Astrocyte (in vitro differentiated cells and primary cell): Measurements from ENCODE around the gene SEMA3B. TPM values are rescaled to one million over a fixed set of nuclear protein-coding genes. Genes with fewer than 3 reads are reported as not detected.

Experiments used
- DNase-seq: peaks from one replicate; pipeline ENCODE4 v3.0.0-alpha.2; 2010; ENCODE audit warnings: low read depth
- FAIRE-seq: peaks from 2 replicates; lab custom pipeline; 2011; peaks lifted over from hg19 to GRCh38; lab: Jason Lieb, UNC
- H2AFZ ChIP-seq: 2 replicates; pipeline ENCODE4 v1.6.0; 2012; ENCODE audit warnings: low read depth, low read length, inconsistent platforms
- H3K27ac ChIP-seq: 2 replicates; pipeline ENCODE4 v1.5.1; 2011; ENCODE audit warnings: low read depth, low read length, inconsistent platforms
- H3K27me3 ChIP-seq: 2 replicates; pipeline ENCODE4 v1.6.0; 2011; ENCODE audit warnings: low read length, inconsistent platforms; ENCODE audit not compliant: insufficient read depth
- H3K36me3 ChIP-seq: 2 replicates; pipeline ENCODE4 v1.5.1; 2011; ENCODE audit warnings: low read length, inconsistent platforms; ENCODE audit not compliant: insufficient read depth
- H3K4me1 ChIP-seq: 2 replicates; pipeline ENCODE4 v1.5.1; 2011; ENCODE audit warnings: low read length, inconsistent platforms; ENCODE audit not compliant: insufficient read depth
- H3K4me2 ChIP-seq: 2 replicates; pipeline ENCODE4 v1.6.0; 2012; ENCODE audit warnings: low read length, inconsistent platforms
- H3K4me3 ChIP-seq: 2 replicates; pipeline ENCODE4 v1.5.1; 2011; ENCODE audit warnings: low read depth, mild to moderate bottlenecking, low read length, inconsistent platforms; ENCODE audit not compliant: insufficient read depth
- H3K79me2 ChIP-seq: 2 replicates; pipeline ENCODE4 v1.6.0; 2012; ENCODE audit warnings: mild to moderate bottlenecking, low read length, inconsistent platforms; ENCODE audit not compliant: insufficient read depth
- H3K9ac ChIP-seq: 2 replicates; pipeline ENCODE4 v1.6.0; 2012; ENCODE audit warnings: mild to moderate bottlenecking, low read length, inconsistent platforms
- H3K9me3 ChIP-seq: 2 replicates; pipeline ENCODE4 v1.5.1; 2012; ENCODE audit warnings: low read depth, mild to moderate bottlenecking, low read length, inconsistent platforms; ENCODE audit not compliant: insufficient read depth
- H4K20me1 ChIP-seq: 2 replicates; pipeline ENCODE4 v1.6.0; 2012; ENCODE audit warnings: low read length, inconsistent platforms; ENCODE audit not compliant: insufficient read depth
- H3K27ac Mint-ChIP-seq: one replicate; pipeline ENCODE4 v1.8.0; 2021; ENCODE audit warnings: mild to moderate bottlenecking, mixed read lengths; ENCODE audit not compliant: unreplicated experiment
- H3K27me3 Mint-ChIP-seq: one replicate; pipeline ENCODE4 v1.8.0; 2021; ENCODE audit warnings: low read depth, mixed read lengths; ENCODE audit not compliant: unreplicated experiment
- H3K36me3 Mint-ChIP-seq: one replicate; pipeline ENCODE4 v1.8.0; 2021; ENCODE audit warnings: low read depth, mixed read lengths; ENCODE audit not compliant: unreplicated experiment
- H3K4me1 Mint-ChIP-seq: one replicate; pipeline ENCODE4 v1.8.0; 2021; ENCODE audit warnings: low read depth, mixed read lengths; ENCODE audit not compliant: unreplicated experiment
- H3K4me3 Mint-ChIP-seq: one replicate; pipeline ENCODE4 v1.8.0; 2021; ENCODE audit warnings: mild to moderate bottlenecking, moderate library complexity, mixed read lengths; ENCODE audit not compliant: unreplicated experiment
- H3K9me3 Mint-ChIP-seq: one replicate; pipeline ENCODE4 v1.8.0; 2021; ENCODE audit warnings: mild to moderate bottlenecking, mixed read lengths; ENCODE audit not compliant: unreplicated experiment
- CTCF ChIP-seq: IDR thresholded peaks from 2 replicates; pipeline ENCODE4 v1.5.1; 2011; ENCODE audit warnings: low read depth, mild to moderate bottlenecking, inconsistent platforms, low read length, moderate library complexity; ENCODE audit not compliant: insufficient read depth
- EZH2 ChIP-seq: IDR thresholded peaks from 2 replicates; pipeline ENCODE4 v1.6.1; 2012; ENCODE audit warnings: mild to moderate bottlenecking, low read length, inconsistent platforms; ENCODE audit not compliant: insufficient read depth
- total RNA-seq: library from RNA; stranded (reverse); gene quantifications from 2 replicates; pipeline ENCODE4 v1.2.1, GENCODE V29; 2021

The SEMA3B gene
- total RNA-seq, 1 donor from 2014 or later = 5.9 TPM

- no peaks in the 10 kb centered on the region for H3K9me3 Mint-ChIP-seq
- H2AFZ ChIP-seq = no peak overlapping the region
- DNase-seq (no peak), FAIRE-seq (no peak)
- no peak overlapping the region for H3K4me3 ChIP-seq
- H3K36me3 ChIP-seq = no peaks in the 10 kb centered on the region
- peaks cover 1% of the 10 kb centered on the region for H4K20me1 ChIP-seq
- peak overlapping the region; percentile 26 for H3K4me2 ChIP-seq
- H3K79me2 ChIP-seq = no peaks in the 10 kb centered on the region
- peaks cover 14% of the 10 kb centered on the region for H3K27me3 ChIP-seq
- H3K36me3 Mint-ChIP-seq = peaks cover 6% of the 10 kb centered on the region
- peaks cover 10% of the 10 kb centered on the region for H3K27me3 Mint-ChIP-seq
- TF ChIP-seq CTCF (no peak), EZH2 (no peak)
- H3K27ac ChIP-seq = no peak overlapping the region
- H3K4me1 Mint-ChIP-seq = peaks cover 32% of the 10 kb centered on the region
- H3K4me3 Mint-ChIP-seq = no peak overlapping the region
- H3K27ac Mint-ChIP-seq = peak overlapping the region; percentile 24
- peaks cover 36% of the 10 kb centered on the region for H3K4me1 ChIP-seq
- H3K9ac ChIP-seq = no peak overlapping the region
- no peaks in the 10 kb centered on the region for H3K9me3 ChIP-seq
These were observed 513 bp downstream of the SEMA3B start for GRCh38 chr3:50269460-50269859.

- peaks cover 3% of the 10 kb centered on the region for H4K20me1 ChIP-seq
- H3K4me3 Mint-ChIP-seq = no peak overlapping the region
- H3K27me3 ChIP-seq = peaks cover 18% of the 10 kb centered on the region
- no peak overlapping the region for H3K27ac ChIP-seq
- FAIRE-seq (no peak), DNase-seq (no peak)
- no peak overlapping the region for H3K27ac Mint-ChIP-seq
- H3K9me3 Mint-ChIP-seq = no peaks in the 10 kb centered on the region
- peaks cover 14% of the 10 kb centered on the region for H3K27me3 Mint-ChIP-seq
- no peak overlapping the region for H3K4me3 ChIP-seq
- peak overlapping the region; percentile 3 for H3K4me2 ChIP-seq
- TF ChIP-seq EZH2 (no peak), CTCF (no peak)
- no peaks in the 10 kb centered on the region for H3K79me2 ChIP-seq
- H3K36me3 ChIP-seq = no peaks in the 10 kb centered on the region
- peaks cover 31% of the 10 kb centered on the region for H3K4me1 Mint-ChIP-seq
- H3K9me3 ChIP-seq = no peaks in the 10 kb centered on the region
- peaks cover 8% of the 10 kb centered on the region for H3K36me3 Mint-ChIP-seq
- no peak overlapping the region for H2AFZ ChIP-seq
- H3K4me1 ChIP-seq = peaks cover 32% of the 10 kb centered on the region
- H3K9ac ChIP-seq = peak overlapping the region; percentile 38
These were observed 1.0 kb downstream of the SEMA3B start for GRCh38 chr3:50269977-50270413.

- peaks cover 28% of the 10 kb centered on the region for H3K4me1 Mint-ChIP-seq
- Histone ChIP-seq H2AFZ (no peak overlapping the region), H3K36me3 (no peaks in the 10 kb centered on the region), H3K9ac (peak overlapping the region; percentile 38), H3K4me1 (peaks cover 28% of the 10 kb centered on the region), H3K79me2 (no peaks in the 10 kb centered on the region), H4K20me1 (peaks cover 3% of the 10 kb centered on the region), H3K4me3 (no peak overlapping the region), H3K27me3 (peaks cover 24% of the 10 kb centered on the region), H3K27ac (no peak overlapping the region), H3K4me2 (peak overlapping the region; percentile 3), H3K9me3 (no peaks in the 10 kb centered on the region)
- peak overlapping the region; percentile 35 for H3K4me3 Mint-ChIP-seq
- H3K9me3 Mint-ChIP-seq = no peaks in the 10 kb centered on the region
- peak overlapping the region; percentile 41 for H3K27ac Mint-ChIP-seq
- TF ChIP-seq CTCF = no peak
- TF ChIP-seq EZH2 = no peak
- peaks cover 20% of the 10 kb centered on the region for H3K27me3 Mint-ChIP-seq
- DNase-seq = no peak
- FAIRE-seq = no peak
- H3K36me3 Mint-ChIP-seq = peaks cover 8% of the 10 kb centered on the region
These were observed 1.7 kb downstream of the SEMA3B start for GRCh38 chr3:50270422-50271224.
